GM20000 (cell line): ENCODE results near the gene COL18A1.
"Not testable (repeated sequence)": the region's sequence is repeated elsewhere in the genome, so short reads cannot be mapped to it uniquely, and the experiment has no call there.

Source experiments
- DNase-seq: peaks from one replicate; pipeline ENCODE4 v3.0.0; 2012; ENCODE audit warnings: low spot score
- TF ChIP-seq, protein P1 (sequence below): IDR thresholded peaks from 2 replicates; pipeline ENCODE4 v1.5.1; 2012; ENCODE audit warnings: mild to moderate bottlenecking, control low read depth; ENCODE audit errors: extremely low read depth, missing control alignments

Gene COL18A1

DNA sequence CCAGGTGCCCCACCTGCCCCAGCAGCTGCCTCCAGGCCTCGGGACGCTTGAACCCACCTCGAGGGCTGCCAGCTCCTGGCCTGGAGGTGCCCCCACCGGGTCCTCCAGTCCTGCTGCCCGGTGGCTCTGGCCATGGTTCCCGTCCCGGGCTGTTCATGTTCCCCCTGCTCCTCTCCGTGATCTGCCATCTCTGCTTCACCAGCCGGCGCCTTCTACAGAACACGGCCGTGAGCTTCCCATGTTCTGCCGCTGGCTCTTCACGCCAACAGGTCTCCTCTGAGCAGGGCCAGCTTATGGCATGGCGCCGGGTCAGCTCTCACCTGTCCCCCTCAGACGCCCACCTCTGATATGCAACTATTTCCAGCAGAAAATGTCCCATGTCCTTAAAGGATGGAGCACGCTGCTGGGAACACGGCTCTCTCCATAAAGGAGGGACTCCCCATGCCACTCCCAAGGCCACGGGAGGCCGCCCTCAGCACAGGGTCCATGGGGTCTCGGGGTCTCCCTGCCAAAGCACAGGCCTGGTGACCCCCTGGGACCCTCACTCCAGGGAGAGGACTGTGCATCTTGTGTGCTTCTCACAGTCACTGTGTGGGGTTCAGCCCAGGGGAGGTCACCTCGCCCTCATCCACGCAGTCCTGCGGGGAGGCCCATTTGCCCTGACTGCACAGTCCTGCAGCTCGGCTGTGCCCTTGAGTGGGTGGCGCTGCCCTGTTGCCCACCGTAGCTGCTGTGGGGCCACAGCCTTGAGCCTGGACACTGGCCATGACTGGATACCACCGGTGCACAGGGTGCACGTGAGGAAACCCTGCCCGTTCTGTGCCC, 36.7 kb downstream of the COL18A1 start:
- DNase-seq: no peak
- TF ChIP-seq, protein P1, sequence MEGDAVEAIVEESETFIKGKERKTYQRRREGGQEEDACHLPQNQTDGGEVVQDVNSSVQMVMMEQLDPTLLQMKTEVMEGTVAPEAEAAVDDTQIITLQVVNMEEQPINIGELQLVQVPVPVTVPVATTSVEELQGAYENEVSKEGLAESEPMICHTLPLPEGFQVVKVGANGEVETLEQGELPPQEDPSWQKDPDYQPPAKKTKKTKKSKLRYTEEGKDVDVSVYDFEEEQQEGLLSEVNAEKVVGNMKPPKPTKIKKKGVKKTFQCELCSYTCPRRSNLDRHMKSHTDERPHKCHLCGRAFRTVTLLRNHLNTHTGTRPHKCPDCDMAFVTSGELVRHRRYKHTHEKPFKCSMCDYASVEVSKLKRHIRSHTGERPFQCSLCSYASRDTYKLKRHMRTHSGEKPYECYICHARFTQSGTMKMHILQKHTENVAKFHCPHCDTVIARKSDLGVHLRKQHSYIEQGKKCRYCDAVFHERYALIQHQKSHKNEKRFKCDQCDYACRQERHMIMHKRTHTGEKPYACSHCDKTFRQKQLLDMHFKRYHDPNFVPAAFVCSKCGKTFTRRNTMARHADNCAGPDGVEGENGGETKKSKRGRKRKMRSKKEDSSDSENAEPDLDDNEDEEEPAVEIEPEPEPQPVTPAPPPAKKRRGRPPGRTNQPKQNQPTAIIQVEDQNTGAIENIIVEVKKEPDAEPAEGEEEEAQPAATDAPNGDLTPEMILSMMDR: no peak

DNA sequence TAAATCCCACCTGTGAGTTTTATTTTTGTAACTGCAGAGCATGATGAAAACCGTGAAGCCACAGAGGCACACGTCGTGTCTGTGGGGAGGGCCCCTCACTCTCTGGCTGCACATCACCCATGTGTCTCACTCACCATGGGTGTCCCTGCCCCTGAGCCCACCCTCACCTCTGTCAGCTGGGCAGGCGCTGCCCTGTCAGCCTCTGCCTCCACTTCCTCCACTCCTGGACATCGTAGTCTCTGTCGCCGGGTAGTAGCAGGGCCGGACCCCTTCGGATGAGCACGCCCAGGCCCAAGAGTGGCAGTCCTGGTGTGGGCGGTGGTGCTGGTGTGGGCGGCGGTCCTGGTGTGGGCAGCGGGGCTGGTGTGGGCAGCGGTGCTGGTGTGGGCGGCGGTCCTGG, 37.3 kb downstream of the COL18A1 start:
- TF ChIP-seq, protein P1: no peak
- no peak for DNase-seq

DNA sequence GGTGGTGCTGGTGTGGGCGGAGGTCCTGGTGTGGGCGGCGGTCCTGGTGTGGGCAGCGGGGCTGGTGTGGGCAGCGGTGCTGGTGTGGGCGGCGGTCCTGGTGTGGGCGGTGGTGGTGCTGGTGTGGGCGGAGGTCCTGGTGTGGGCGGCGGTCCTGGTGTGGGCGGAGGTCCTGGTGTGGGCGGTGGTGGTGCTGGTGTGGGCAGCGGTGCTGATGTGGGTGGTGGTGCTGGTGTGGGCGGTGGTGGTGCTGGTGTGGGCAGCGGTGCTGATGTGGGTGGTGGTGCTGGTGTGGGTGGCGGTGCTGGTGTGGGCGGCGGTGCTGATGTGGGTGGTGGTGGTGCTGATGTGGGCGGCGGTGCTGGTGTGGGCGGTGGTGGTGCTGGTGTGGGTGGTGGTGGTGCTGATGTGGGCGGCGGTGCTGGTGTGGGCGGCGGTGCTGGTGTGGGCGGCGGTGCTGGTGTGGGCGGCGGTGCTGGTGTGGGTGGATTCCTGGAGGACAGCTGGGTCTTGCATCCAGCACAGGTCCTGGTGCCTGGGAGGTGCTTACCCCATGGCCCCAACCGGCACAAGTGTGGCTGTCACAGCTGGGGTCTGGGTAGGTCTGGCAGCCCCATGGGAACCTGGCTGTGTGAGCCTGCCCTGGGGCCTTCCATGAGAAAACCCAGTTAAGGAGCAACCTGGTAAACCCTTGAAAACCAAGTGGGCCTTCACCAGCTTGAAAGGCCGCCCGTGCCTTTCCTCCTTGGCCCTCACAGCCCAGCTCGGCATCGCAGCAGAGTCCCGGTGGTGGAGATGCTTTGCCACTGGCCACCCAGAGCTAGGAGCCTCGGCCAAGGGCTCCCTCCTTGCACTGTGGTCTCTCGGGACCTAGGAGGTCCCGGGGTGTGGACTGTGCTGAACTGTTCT, 38.0 kb downstream of the COL18A1 start:
- not testable (repeated sequence) for DNase-seq

DNA sequence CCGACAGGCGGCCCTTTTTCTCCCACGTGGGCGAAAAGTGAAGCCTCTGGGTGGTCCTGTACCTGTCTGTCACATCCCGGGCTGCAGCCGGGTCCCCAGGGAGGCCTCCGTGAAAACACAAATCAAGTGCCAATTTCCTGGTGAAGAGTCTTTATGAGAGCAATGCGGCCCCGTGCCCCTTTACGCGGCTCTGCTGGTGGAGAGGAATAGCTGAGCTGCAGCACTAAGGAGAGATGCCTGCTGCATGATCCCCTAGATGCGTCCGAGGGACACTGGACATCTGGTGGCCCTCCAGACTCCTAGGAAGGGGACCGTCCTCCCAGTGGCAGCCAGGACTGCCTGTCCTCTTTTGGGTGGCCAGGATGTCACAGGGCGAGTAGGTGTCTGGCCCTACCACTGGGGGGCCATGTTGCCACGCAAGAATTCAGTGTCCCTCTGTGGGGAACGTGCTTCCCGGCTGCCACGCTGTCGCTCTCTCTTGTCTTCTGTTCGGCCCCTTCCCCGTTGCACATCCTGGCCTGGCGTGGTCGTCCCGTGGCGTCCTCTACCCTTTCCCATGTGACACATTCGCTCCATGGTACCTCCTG, 38.7 kb downstream of the COL18A1 start:
- TF ChIP-seq, protein P1: no peak
- DNase-seq: no peak

DNA sequence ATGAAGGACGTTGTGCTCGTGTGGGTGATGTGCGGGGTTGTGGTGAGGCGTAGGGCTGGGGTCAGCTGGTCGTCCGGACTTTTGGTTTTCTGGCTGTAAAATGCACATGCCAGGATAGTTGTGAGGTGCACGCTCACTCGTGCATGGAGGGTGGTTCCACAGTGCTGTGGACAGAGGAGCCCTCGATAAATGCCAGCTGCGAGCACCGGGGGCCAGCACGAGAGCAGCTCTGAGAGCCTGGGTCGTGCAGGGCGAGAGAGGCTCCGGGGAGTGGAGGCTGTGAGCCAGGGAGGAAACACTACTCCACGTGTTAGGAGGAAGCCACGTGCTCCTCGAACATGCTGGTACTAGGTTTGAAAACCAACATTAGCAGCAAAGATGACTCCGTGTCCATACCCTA, 39.4 kb downstream of the COL18A1 start:
- TF ChIP-seq, protein P1: no peak

DNA sequence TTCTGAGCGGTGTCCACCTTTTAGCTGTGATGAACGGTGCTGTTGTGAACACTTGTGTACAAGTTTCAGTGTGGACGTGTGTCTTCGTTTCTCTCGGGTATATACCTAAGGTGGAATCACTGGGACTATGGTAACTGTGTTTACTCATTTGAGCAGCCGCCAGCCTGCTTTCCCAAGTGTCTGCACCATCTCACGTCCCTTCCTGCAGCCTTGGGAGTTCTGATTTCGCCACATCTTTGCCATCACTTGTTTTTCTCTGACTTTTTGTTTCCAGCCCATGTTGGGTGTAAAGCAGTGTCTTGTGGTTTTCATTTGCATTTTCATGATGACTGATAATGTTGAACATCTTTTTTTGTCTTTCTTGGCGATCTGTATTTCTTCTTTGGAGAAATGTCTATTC, 40.4 kb downstream of the COL18A1 start:
- TF ChIP-seq, protein P1: no peak
- no peak for DNase-seq

More for the DNA sequence above, 39.4 kb downstream of the COL18A1 start:
- no peak for DNase-seq

DNA sequence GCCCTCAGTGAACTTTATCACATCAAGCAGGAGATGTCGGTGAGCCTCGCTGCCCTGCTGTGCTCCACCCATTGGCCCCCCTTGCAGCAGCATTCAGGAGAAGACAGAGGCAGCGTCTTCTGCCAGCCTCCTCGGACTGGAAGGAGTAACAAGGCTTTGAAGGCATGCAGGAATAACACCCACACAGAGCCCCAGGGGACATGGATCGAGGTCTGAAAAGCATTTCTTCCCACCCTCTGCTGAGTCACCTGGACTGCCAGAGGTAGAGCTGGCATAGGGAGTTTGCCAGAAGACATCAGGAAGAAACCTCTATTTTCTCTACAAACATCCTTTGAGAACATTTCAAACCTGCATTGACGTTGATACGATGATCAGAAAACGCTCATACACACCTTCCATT, 42.9 kb downstream of the COL18A1 start:
- TF ChIP-seq, protein P1: no peak
- DNase-seq: no peak
